ENCODE results near the gene NAMPT.
A peak's percentile ranks its signal among the peaks of the same experiment; 100 is the strongest.
"Not testable (repeated sequence)": the region's sequence is repeated elsewhere in the genome, so short reads cannot be mapped to it uniquely, and the experiment has no call there.

NAMPT gene

GRCh38 chr7:106216517-106216922 is 68.3 kb downstream of the NAMPT start:
- DNase-seq (ENCODE audit: low read depth) = peak; percentile 99
- peak overlapping the region; percentile 22 for H3K4me3 ChIP-seq (ENCODE audit: control insufficient read depth, low read depth, low read length)

GRCh38 chr7:106215868-106216516 is 68.8 kb downstream of the NAMPT start:
- no peak overlapping the region for H3K4me3 ChIP-seq (ENCODE audit: control insufficient read depth, low read depth, low read length)
- no peak for TF ChIP-seq CTCF (conservative IDR thresholded peaks at IDR 0.05; ENCODE audit: control insufficient read depth, insufficient read depth, low read depth, low read length)
- DNase-seq (ENCODE audit: low read depth) = no peak

More at GRCh38 chr7:106216517-106216922, 68.3 kb downstream of the NAMPT start:
- no peak for TF ChIP-seq CTCF (conservative IDR thresholded peaks at IDR 0.05; ENCODE audit: control insufficient read depth, insufficient read depth, low read depth, low read length)

- not testable (repeated sequence) for H3K4me3 ChIP-seq (ENCODE audit: control insufficient read depth, low read depth, low read length); DNase-seq (ENCODE audit: low read depth)
Measured at GRCh38 chr7:106208944-106209343, 75.8 kb downstream of the NAMPT start.

GRCh38 chr7:106206826-106207541 is 77.8 kb downstream of the NAMPT start:
- DNase-seq (ENCODE audit: low read depth) = no peak
- H3K4me3 ChIP-seq (ENCODE audit: control insufficient read depth, low read depth, low read length) = no peak overlapping the region
- TF ChIP-seq CTCF (conservative IDR thresholded peaks at IDR 0.05; ENCODE audit: control insufficient read depth, insufficient read depth, low read depth, low read length) = no peak

GRCh38 chr7:106205621-106206222 is 79.1 kb downstream of the NAMPT start:
- peak; percentile 40 for DNase-seq (ENCODE audit: low read depth)
- TF ChIP-seq CTCF (conservative IDR thresholded peaks at IDR 0.05; ENCODE audit: control insufficient read depth, insufficient read depth, low read depth, low read length) = no peak
- H3K4me3 ChIP-seq (ENCODE audit: control insufficient read depth, low read depth, low read length) = no peak overlapping the region

- H3K4me3 ChIP-seq (ENCODE audit: control insufficient read depth, low read depth, low read length) = no peak overlapping the region
- TF ChIP-seq CTCF (conservative IDR thresholded peaks at IDR 0.05; ENCODE audit: control insufficient read depth, insufficient read depth, low read depth, low read length) = no peak
- DNase-seq (ENCODE audit: low read depth) = no peak
Measured at GRCh38 chr7:106203473-106203872, 81.3 kb downstream of the NAMPT start.

- TF ChIP-seq CTCF (conservative IDR thresholded peaks at IDR 0.05; ENCODE audit: control insufficient read depth, insufficient read depth, low read depth, low read length) = no peak
- no peak for DNase-seq (ENCODE audit: low read depth)
- no peak overlapping the region for H3K4me3 ChIP-seq (ENCODE audit: control insufficient read depth, low read depth, low read length)
Measured at GRCh38 chr7:106201164-106201563, 83.6 kb downstream of the NAMPT start.

Data from fibroblast of mammary gland (primary cell).